NT2/D1 (cell line): ENCODE measurements around the gene TPPP3.

ENCODE experiments used
- YY1 ChIP-seq: IDR thresholded peaks from 2 replicates; pipeline ENCODE4 v1.6.1; 2011; ENCODE audit not compliant: insufficient read length, insufficient read depth
- ZNF274 ChIP-seq: IDR thresholded peaks from 2 replicates; pipeline ENCODE4 v1.6.1; 2011; ENCODE audit warnings: mild to moderate bottlenecking, low read depth, low read length

DNA sequence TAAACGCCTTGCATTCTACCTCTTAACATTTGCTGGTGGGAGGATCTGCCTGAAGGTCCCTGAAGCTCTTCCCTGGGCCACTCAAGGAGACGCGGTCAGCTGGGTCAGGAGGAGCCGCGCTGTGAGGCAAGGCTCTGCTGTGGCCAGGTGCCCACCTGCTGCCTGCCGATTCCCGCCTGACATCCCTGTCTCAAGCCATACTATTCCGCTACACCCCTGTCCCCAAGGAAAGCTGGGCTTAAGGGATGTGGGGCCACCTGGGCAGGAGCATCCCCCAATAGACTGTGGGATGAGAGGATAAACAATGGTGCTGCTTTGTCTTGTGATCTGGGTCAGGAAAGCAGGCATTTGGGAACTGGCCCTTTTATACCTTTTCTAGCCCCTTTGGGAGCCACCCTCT, 5.1 kb downstream of the TPPP3 start:
- TF ChIP-seq YY1 (no peak), ZNF274 (no peak)
